NCI-H82 treated with DMSO at 0.1 percent for 48 hours (cell line): ENCODE data around the gene MALRD1.

Experiments used
- DNase-seq: peaks from one replicate; lab custom pipeline; 2025; ENCODE audit not compliant: unreplicated experiment; lab: John Stamatoyannopoulos, UW

MALRD1 gene

GRCh38 chr10:19570120-19570519 is 521.5 kb downstream of the MALRD1 start:
- DNase-seq = no peak

GRCh38 chr10:19570991-19571390 is 522.4 kb downstream of the MALRD1 start:
- DNase-seq = no peak

GRCh38 chr10:19572056-19572455 is 523.5 kb downstream of the MALRD1 start:
- DNase-seq = no peak

GRCh38 chr10:19576576-19576975 is 528.0 kb downstream of the MALRD1 start:
- DNase-seq = peak; percentile 75

GRCh38 chr10:19577381-19577780 is 528.8 kb downstream of the MALRD1 start:
- no peak for DNase-seq

- no peak for DNase-seq
These were observed 529.2 kb downstream of the MALRD1 start for GRCh38 chr10:19577807-19578206.

- no peak for DNase-seq
These were observed 530.0 kb downstream of the MALRD1 start for GRCh38 chr10:19578571-19578970.

GRCh38 chr10:19579761-19580545 is 531.4 kb downstream of the MALRD1 start:
- no peak for DNase-seq

- DNase-seq = no peak
These were observed 532.1 kb downstream of the MALRD1 start for GRCh38 chr10:19580691-19581090.

- DNase-seq = no peak
These were observed 540.0 kb downstream of the MALRD1 start for GRCh38 chr10:19588608-19589007.

- no peak for DNase-seq
These were observed 543.7 kb downstream of the MALRD1 start for GRCh38 chr10:19592276-19592675.

- DNase-seq = no peak
These were observed 546.7 kb downstream of the MALRD1 start for GRCh38 chr10:19595212-19595845.

GRCh38 chr10:19605806-19606205 is 557.2 kb downstream of the MALRD1 start:
- no peak for DNase-seq

- DNase-seq = no peak
These were observed 558.4 kb downstream of the MALRD1 start for GRCh38 chr10:19606968-19607367.

GRCh38 chr10:19611775-19612174 is 563.2 kb downstream of the MALRD1 start:
- no peak for DNase-seq

- no peak for DNase-seq
These were observed 568.4 kb downstream of the MALRD1 start for GRCh38 chr10:19616966-19617365.

- no peak for DNase-seq
These were observed 572.2 kb downstream of the MALRD1 start for GRCh38 chr10:19620811-19621210.

GRCh38 chr10:19623321-19623720 is 574.7 kb downstream of the MALRD1 start:
- no peak for DNase-seq

- DNase-seq = no peak
These were observed 577.6 kb downstream of the MALRD1 start for GRCh38 chr10:19626156-19626555.

- no peak for DNase-seq
These were observed 580.4 kb downstream of the MALRD1 start for GRCh38 chr10:19628767-19629560.

- no peak for DNase-seq
These were observed 581.0 kb downstream of the MALRD1 start for GRCh38 chr10:19629567-19629966.

GRCh38 chr10:19634163-19634562 is 585.6 kb downstream of the MALRD1 start:
- DNase-seq = no peak
